ELR (cell line): ENCODE measurements around the gene GPD1.
"Not testable (repeated sequence)": the region's sequence is repeated elsewhere in the genome, so short reads cannot be mapped to it uniquely, and the experiment has no call there.

Source experiments
- DNase-seq: peaks from one replicate; pipeline ENCODE4 v3.0.0-alpha.2; 2015; ENCODE audit warnings: low read depth

The GPD1 gene

DNA sequence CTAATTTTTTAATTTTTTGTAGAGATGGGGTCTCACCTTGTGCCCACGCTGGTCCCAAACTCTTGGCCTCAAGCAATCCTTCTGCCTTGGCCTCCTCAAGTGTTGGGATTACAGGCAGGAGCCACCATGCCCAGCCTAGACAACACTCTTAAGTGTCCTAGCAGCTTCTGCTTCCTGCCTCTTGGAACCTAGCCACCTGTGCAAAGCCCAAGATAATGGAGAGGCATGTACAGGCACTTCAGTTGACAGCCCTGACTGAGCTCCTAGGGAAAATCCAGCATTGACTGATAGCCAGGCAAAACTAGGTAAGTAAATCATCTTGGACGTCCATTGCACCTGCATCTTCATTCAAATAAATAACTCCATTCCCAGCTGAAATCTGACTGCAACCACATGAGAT lies 23.7 kb downstream of the GPD1 start:
- no peak for DNase-seq

DNA sequence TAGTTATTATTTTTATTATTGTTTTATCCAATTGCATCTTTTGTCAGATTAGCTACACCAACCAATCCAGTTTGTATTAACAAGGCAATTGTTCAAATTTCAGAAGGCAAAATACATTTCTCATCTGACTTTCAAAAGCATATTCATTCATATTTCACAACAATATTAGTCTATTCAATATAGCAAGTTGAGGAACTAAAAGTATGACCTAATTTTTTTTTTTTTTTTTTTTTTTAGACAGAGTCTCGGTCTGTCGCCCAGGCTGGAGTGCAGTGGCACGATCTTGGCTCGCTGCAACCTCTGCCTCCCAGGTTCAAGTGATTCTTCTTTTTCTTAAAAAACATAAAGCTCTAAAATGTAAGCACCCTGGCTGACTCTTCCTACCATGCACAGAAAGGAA lies 25.5 kb downstream of the GPD1 start:
- DNase-seq = no peak

GRCh38 chr12:50132505-50133135 lies 28.8 kb downstream of the GPD1 start:
- no peak for DNase-seq

- no peak for DNase-seq
Measured at GRCh38 chr12:50142993-50143392, 39.2 kb downstream of the GPD1 start.

GRCh38 chr12:50145439-50145838 lies 41.6 kb downstream of the GPD1 start:
- DNase-seq = no peak

- no peak for DNase-seq
Measured at GRCh38 chr12:50147281-50147680, 43.5 kb downstream of the GPD1 start.

DNA sequence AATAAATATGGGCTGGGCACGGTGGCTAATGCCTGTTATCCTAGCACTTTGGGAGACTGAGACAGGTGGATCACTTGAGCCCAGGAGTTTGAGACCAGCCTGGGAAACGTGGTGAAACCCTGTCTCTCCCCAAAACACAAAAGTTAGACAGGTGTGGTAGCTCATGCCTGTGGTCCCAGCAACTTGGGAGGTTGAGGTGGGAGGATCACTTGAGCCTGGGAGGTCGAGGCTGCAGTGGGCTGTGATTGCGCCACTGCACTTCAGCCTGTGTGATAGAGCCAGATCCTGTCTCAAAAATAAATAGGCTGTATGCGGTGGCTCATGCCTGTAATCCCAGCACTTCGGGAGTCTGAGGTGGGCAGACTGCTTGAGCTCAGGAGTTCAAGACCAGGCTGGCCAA lies 44.2 kb downstream of the GPD1 start:
- DNase-seq = not testable (repeated sequence)

GRCh38 chr12:50149311-50149710 lies 45.5 kb downstream of the GPD1 start:
- no peak for DNase-seq

DNA sequence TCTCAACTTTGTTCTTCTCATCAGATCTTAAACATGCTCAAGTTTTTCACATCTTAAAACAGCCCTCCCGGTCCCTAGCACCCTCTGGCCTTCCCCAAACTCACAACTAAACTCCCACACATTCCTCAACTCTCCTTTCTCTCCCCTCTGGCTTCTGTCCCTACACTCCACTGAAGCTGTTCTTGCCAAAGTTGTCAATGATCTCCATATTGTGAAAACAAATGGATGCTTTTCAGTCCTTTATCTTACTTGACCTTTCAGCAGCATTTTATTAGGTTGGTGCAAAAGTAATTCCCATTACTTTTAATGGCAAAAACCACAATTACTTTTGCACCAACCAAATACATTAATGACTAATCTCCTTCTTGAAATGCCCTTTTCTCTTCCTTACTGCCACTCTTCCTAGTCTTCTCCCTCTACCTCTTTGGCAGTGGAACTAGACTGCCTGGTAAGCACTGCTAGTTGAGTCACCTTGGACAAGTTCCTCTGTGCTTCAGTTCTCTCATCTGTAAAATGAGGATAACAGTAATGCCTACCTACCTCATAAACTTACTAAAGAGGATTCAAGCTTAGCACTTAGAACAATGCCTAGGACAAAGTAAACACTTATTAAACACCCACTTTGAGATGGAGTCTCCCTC lies 47.4 kb downstream of the GPD1 start:
- no peak for DNase-seq

GRCh38 chr12:50154947-50155346 lies 51.1 kb downstream of the GPD1 start:
- DNase-seq = not testable (repeated sequence)

- no peak for DNase-seq
Measured at GRCh38 chr12:50156641-50157040, 52.8 kb downstream of the GPD1 start.

DNA sequence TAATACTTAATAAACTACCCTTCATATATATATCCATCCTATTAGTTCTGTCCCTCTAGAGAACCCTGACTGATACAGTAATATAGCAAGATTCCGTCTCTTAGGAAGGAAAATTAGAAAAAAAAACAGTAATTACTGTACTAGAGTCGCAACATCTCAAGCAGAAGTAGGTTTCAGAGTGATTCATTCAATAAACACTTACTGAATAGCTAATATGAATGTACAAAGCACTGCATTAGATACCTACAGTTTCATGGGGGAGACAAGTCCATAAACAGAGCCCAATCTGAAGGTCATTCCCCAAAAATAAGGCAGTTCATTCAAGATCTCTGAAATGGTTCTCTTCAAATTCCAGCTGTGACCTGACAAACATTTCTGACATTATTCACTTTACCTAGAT lies 53.5 kb downstream of the GPD1 start:
- DNase-seq = peak; percentile 26

DNA sequence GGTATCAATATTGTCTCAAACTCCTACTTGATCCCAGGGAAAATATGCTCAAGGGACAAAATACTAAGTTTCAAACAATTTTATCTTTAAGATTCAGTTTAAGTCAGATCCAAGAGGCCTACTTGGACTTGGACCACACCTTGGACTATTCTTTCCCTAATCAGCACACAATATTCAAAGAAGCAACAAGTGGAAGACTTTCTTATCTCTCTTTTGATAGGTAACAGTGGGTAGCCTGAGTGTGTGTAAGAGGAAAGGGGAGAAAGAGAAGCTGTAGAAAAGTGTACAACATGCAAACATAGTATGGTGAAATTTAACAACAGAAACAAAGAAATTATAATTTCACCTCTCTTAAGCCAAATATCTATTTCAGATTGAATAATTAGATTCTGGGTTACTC lies 56.8 kb downstream of the GPD1 start:
- DNase-seq = no peak
